ENCODE results near the gene KCNK16. TPM values are rescaled to one million over a fixed set of nuclear protein-coding genes. Genes with fewer than 3 reads are reported as not detected.

The KCNK16 gene
- total and polyA plus RNA-seq, 2 donors from 2014 or later: not detected

DNA sequence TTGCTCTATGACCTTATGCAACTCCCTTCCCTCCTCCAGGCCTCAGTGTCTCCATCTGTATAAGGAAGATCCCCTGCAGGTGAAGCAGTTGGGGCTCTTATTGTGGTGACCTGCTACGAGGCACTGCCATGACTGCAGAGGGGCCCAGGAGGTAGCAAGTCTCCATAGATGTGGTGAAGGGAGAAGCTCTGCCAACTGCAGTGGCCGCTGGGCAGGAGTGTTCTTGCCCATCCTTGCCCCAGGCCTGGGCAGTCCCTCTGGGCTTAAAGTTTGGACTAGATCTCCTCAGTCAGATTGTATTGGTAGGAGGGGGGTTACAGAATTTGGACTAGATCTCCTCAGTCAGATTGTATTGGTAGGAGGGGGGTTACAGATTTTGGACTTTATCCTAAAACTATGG lies 20.5 kb downstream of the KCNK16 start:
- Histone ChIP-seq H3K4me1 (ENCODE audit: control insufficient read depth in 2 of 3, insufficient read depth in 2 of 3, low read depth in 1 of 3, low read length in 3 of 3) (peaks cover 0 to 6% (median 0%) of the 10 kb centered on the region in 3 donors), H3K4me3 (ENCODE audit: low read length in 3 of 3) (no peak overlapping the region), H3K9me3 (ENCODE audit: control insufficient read depth in 2 of 3, insufficient read depth in 1 of 3, low read length in 3 of 3) (no peaks in the 10 kb centered on the region), H3K36me3 (ENCODE audit: control insufficient read depth in 2 of 3, insufficient read depth in 3 of 3, low read length in 3 of 3) (no peaks in the 10 kb centered on the region), H3K9ac (ENCODE audit: low read length in 3 of 3) (no peak overlapping the region), H3K27ac (ENCODE audit: low read depth in 2 of 2, low read length in 2 of 2) (no peak overlapping the region), H3K27me3 (ENCODE audit: control insufficient read depth, insufficient read depth, low read length) (no peaks in the 10 kb centered on the region)
- intact Hi-C loops (cut with DNase I): loop anchor here (5.0 to 10.0 kb wide), 2 partner anchors 135 to 427 kb away; no protein-coding TSS in a partner anchor
- TF ChIP-seq, protein P1, sequence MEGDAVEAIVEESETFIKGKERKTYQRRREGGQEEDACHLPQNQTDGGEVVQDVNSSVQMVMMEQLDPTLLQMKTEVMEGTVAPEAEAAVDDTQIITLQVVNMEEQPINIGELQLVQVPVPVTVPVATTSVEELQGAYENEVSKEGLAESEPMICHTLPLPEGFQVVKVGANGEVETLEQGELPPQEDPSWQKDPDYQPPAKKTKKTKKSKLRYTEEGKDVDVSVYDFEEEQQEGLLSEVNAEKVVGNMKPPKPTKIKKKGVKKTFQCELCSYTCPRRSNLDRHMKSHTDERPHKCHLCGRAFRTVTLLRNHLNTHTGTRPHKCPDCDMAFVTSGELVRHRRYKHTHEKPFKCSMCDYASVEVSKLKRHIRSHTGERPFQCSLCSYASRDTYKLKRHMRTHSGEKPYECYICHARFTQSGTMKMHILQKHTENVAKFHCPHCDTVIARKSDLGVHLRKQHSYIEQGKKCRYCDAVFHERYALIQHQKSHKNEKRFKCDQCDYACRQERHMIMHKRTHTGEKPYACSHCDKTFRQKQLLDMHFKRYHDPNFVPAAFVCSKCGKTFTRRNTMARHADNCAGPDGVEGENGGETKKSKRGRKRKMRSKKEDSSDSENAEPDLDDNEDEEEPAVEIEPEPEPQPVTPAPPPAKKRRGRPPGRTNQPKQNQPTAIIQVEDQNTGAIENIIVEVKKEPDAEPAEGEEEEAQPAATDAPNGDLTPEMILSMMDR (IDR thresholded peaks at IDR 0.05; ENCODE audit: borderline replicate concordance, extremely low read depth, insufficient read depth): no peak
- DNase-seq (no peak), FAIRE-seq (no peak)

DNA sequence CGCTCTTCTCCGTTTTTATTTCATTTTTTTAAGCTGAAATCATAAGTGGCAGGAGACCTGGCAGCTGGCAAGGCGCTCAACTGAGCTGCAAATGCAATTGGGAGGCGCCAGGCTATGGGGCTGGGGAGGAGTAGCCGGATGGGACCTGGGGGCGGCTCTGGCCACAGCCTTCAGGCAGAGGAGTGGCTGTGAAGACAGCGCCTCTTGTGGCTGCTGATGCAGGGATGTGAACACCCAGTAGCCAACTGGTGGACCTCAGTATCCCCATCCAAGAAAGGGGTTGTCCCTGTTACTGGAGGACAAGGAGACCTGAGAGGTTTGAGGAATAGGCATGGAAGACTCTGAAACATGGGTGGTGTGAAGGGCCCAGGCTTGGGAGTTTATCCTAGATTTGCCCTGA lies 20.9 kb downstream of the KCNK16 start:
- TF ChIP-seq, protein P1 (IDR thresholded peaks at IDR 0.05; ENCODE audit: borderline replicate concordance, extremely low read depth, insufficient read depth): no peak
- intact Hi-C loops (cut with DNase I): loop anchor here (5.0 to 10.0 kb wide), 2 partner anchors 134 to 427 kb away; no protein-coding TSS in a partner anchor
- Histone ChIP-seq H3K27ac (ENCODE audit: low read depth in 2 of 2, low read length in 2 of 2) (no peak overlapping the region), H3K9ac (ENCODE audit: low read length in 3 of 3) (no peak overlapping the region), H3K27me3 (ENCODE audit: control insufficient read depth, insufficient read depth, low read length) (no peaks in the 10 kb centered on the region), H3K9me3 (ENCODE audit: control insufficient read depth in 2 of 3, insufficient read depth in 1 of 3, low read length in 3 of 3) (no peaks in the 10 kb centered on the region), H3K36me3 (ENCODE audit: control insufficient read depth in 2 of 3, insufficient read depth in 3 of 3, low read length in 3 of 3) (no peaks in the 10 kb centered on the region), H3K4me1 (ENCODE audit: control insufficient read depth in 2 of 3, insufficient read depth in 2 of 3, low read depth in 1 of 3, low read length in 3 of 3) (peaks cover 0 to 6% (median 0%) of the 10 kb centered on the region in 3 donors), H3K4me3 (ENCODE audit: low read length in 3 of 3) (no peak overlapping the region)
- DNase-seq: peak in 2 of 5 donors; percentile 37 to 73
- FAIRE-seq: no peak

GRCh38 chr6:39300739-39301138 lies 21.8 kb downstream of the KCNK16 start:
- no peak overlapping the region for H3K9ac ChIP-seq (ENCODE audit: low read length in 3 of 3)
- no peak overlapping the region for H3K27ac ChIP-seq (ENCODE audit: low read depth in 2 of 2, low read length in 2 of 2)
- FAIRE-seq (no peak), DNase-seq (no peak)
- intact Hi-C loops (cut with DNase I): loop anchor here (5.0 to 10.0 kb wide), 2 partner anchors 133 to 426 kb away; no protein-coding TSS in a partner anchor
- no peaks in the 10 kb centered on the region for H3K36me3 ChIP-seq (ENCODE audit: control insufficient read depth in 2 of 3, insufficient read depth in 3 of 3, low read length in 3 of 3)
- peaks cover 0 to 6% (median 0%) of the 10 kb centered on the region in 3 donors for H3K4me1 ChIP-seq (ENCODE audit: control insufficient read depth in 2 of 3, insufficient read depth in 2 of 3, low read depth in 1 of 3, low read length in 3 of 3)
- H3K4me3 ChIP-seq (ENCODE audit: low read length in 3 of 3): no peak overlapping the region
- no peaks in the 10 kb centered on the region for H3K27me3 ChIP-seq (ENCODE audit: control insufficient read depth, insufficient read depth, low read length)
- H3K9me3 ChIP-seq (ENCODE audit: control insufficient read depth in 2 of 3, insufficient read depth in 1 of 3, low read length in 3 of 3): no peaks in the 10 kb centered on the region
- TF ChIP-seq, protein P1 (IDR thresholded peaks at IDR 0.05; ENCODE audit: borderline replicate concordance, extremely low read depth, insufficient read depth): no peak

- Histone ChIP-seq H3K4me1 (ENCODE audit: control insufficient read depth in 2 of 3, insufficient read depth in 2 of 3, low read depth in 1 of 3, low read length in 3 of 3) (peaks cover 0 to 5% (median 0%) of the 10 kb centered on the region in 3 donors), H3K27ac (ENCODE audit: low read depth in 2 of 2, low read length in 2 of 2) (no peak overlapping the region), H3K4me3 (ENCODE audit: low read length in 3 of 3) (no peak overlapping the region), H3K9me3 (ENCODE audit: control insufficient read depth in 2 of 3, insufficient read depth in 1 of 3, low read length in 3 of 3) (no peaks in the 10 kb centered on the region), H3K9ac (ENCODE audit: low read length in 3 of 3) (no peak overlapping the region), H3K36me3 (ENCODE audit: control insufficient read depth in 2 of 3, insufficient read depth in 3 of 3, low read length in 3 of 3) (no peaks in the 10 kb centered on the region), H3K27me3 (ENCODE audit: control insufficient read depth, insufficient read depth, low read length) (no peaks in the 10 kb centered on the region)
- intact Hi-C loops (cut with DNase I): no loop called here
- FAIRE-seq (no peak), DNase-seq (no peak)
- TF ChIP-seq, protein P1 (IDR thresholded peaks at IDR 0.05; ENCODE audit: borderline replicate concordance, extremely low read depth, insufficient read depth): no peak
Observed at GRCh38 chr6:39298061-39298460, 24.4 kb downstream of the KCNK16 start.

All from kidney (tissue), 14 donors.